Muscle layer of colon (tissue), 2 donors: ENCODE results near the gene CLDN24.

ENCODE experiments used
- H3K27ac ChIP-seq: one replicate; pipeline ENCODE4 v1.7.0; 2013; ENCODE audit warnings: low read depth, mild to moderate bottlenecking, low read length, moderate library complexity
- H3K27me3 ChIP-seq, 2 donors: one replicate each; pipeline ENCODE4 v1.7.0; 2013; ENCODE audit warnings: low read length in 2 of 2, mild to moderate bottlenecking in 2 of 2; ENCODE audit not compliant: insufficient read depth in 2 of 2, control insufficient read depth in 1 of 2
- H3K36me3 ChIP-seq: one replicate; pipeline ENCODE4 v1.7.0; 2013; ENCODE audit warnings: mild to moderate bottlenecking, low read length; ENCODE audit not compliant: insufficient read depth
- H3K4me1 ChIP-seq: one replicate; pipeline ENCODE4 v1.7.0; 2013; ENCODE audit warnings: mild to moderate bottlenecking, low read length; ENCODE audit not compliant: insufficient read depth
- H3K4me3 ChIP-seq, 2 donors: one replicate each; pipeline ENCODE4 v1.7.0; 2013; ENCODE audit warnings: low read length in 2 of 2, low read depth in 1 of 2, mild to moderate bottlenecking in 1 of 2, moderate library complexity in 1 of 2
- H3K9ac ChIP-seq: one replicate; pipeline ENCODE4 v1.7.0; 2013; ENCODE audit warnings: low read length
- H3K9me3 ChIP-seq: one replicate; pipeline ENCODE4 v1.7.0; 2013; ENCODE audit warnings: mild to moderate bottlenecking, low read length
- donor health status: abdominal sarcoma.
- donor health status: Adenocarcinoma of cecum.

Gene CLDN24

GRCh38 chr4:183355405-183355804 is 33.2 kb upstream of the CLDN24 start:
- Histone ChIP-seq H3K4me3 (no peak overlapping the region), H3K4me1 (no peaks in the 10 kb centered on the region), H3K36me3 (no peaks in the 10 kb centered on the region), H3K9me3 (no peaks in the 10 kb centered on the region), H3K27ac (no peak overlapping the region), H3K9ac (no peak overlapping the region), H3K27me3 (no peaks in the 10 kb centered on the region)

- Histone ChIP-seq H3K4me3 (no peak overlapping the region), H3K27ac (no peak overlapping the region), H3K36me3 (no peaks in the 10 kb centered on the region), H3K9me3 (no peaks in the 10 kb centered on the region), H3K4me1 (no peaks in the 10 kb centered on the region), H3K9ac (no peak overlapping the region), H3K27me3 (no peaks in the 10 kb centered on the region)
Measured at GRCh38 chr4:183354219-183354618, 32.0 kb upstream of the CLDN24 start.

GRCh38 chr4:183353557-183353956 is 31.3 kb upstream of the CLDN24 start:
- Histone ChIP-seq H3K27me3 (no peaks in the 10 kb centered on the region), H3K27ac (no peak overlapping the region), H3K36me3 (no peaks in the 10 kb centered on the region), H3K4me1 (no peaks in the 10 kb centered on the region), H3K9me3 (no peaks in the 10 kb centered on the region), H3K9ac (no peak overlapping the region), H3K4me3 (no peak overlapping the region)

- H3K27ac ChIP-seq: no peak overlapping the region
Measured at GRCh38 chr4:183352546-183352945, 30.3 kb upstream of the CLDN24 start.

GRCh38 chr4:183350317-183351071 is 28.3 kb upstream of the CLDN24 start:
- no peaks in the 10 kb centered on the region for H3K36me3 ChIP-seq
- H3K27me3 ChIP-seq: no peaks in the 10 kb centered on the region
- H3K27ac ChIP-seq: no peak overlapping the region

More at GRCh38 chr4:183352546-183352945, 30.3 kb upstream of the CLDN24 start:
- Histone ChIP-seq H3K9ac (no peak overlapping the region), H3K4me1 (no peaks in the 10 kb centered on the region), H3K9me3 (no peaks in the 10 kb centered on the region), H3K4me3 (no peak overlapping the region), H3K36me3 (no peaks in the 10 kb centered on the region), H3K27me3 (no peaks in the 10 kb centered on the region)

GRCh38 chr4:183349673-183350072 is 27.4 kb upstream of the CLDN24 start:
- no peak overlapping the region for H3K4me3 ChIP-seq
- no peak overlapping the region for H3K9ac ChIP-seq
- no peaks in the 10 kb centered on the region for H3K27me3 ChIP-seq
- no peaks in the 10 kb centered on the region for H3K4me1 ChIP-seq
- H3K36me3 ChIP-seq: no peaks in the 10 kb centered on the region
- no peak overlapping the region for H3K27ac ChIP-seq
- H3K9me3 ChIP-seq: no peaks in the 10 kb centered on the region

More at GRCh38 chr4:183350317-183351071, 28.3 kb upstream of the CLDN24 start:
- H3K9ac ChIP-seq: no peak overlapping the region
- H3K9me3 ChIP-seq: no peaks in the 10 kb centered on the region
- no peak overlapping the region for H3K4me3 ChIP-seq
- H3K4me1 ChIP-seq: no peaks in the 10 kb centered on the region

- Histone ChIP-seq H3K27me3 (no peaks in the 10 kb centered on the region), H3K27ac (no peak overlapping the region), H3K36me3 (no peaks in the 10 kb centered on the region), H3K9me3 (no peaks in the 10 kb centered on the region), H3K4me1 (no peaks in the 10 kb centered on the region), H3K4me3 (no peak overlapping the region), H3K9ac (no peak overlapping the region)
Measured at GRCh38 chr4:183348706-183349659, 26.8 kb upstream of the CLDN24 start.

- Histone ChIP-seq H3K9ac (no peak overlapping the region), H3K4me3 (no peak overlapping the region), H3K4me1 (no peaks in the 10 kb centered on the region), H3K9me3 (no peaks in the 10 kb centered on the region), H3K36me3 (no peaks in the 10 kb centered on the region), H3K27ac (no peak overlapping the region), H3K27me3 (peaks cover 0 to 5% of the 10 kb centered on the region in 2 donors)
Measured at GRCh38 chr4:183348136-183348535, 25.9 kb upstream of the CLDN24 start.

GRCh38 chr4:183347566-183347965 is 25.3 kb upstream of the CLDN24 start:
- Histone ChIP-seq H3K27me3 (peaks cover 0 to 10% of the 10 kb centered on the region in 2 donors), H3K9me3 (no peaks in the 10 kb centered on the region), H3K9ac (no peak overlapping the region), H3K36me3 (no peaks in the 10 kb centered on the region), H3K4me3 (no peak overlapping the region), H3K27ac (no peak overlapping the region), H3K4me1 (no peaks in the 10 kb centered on the region)

GRCh38 chr4:183347146-183347545 is 24.9 kb upstream of the CLDN24 start:
- Histone ChIP-seq H3K36me3 (no peaks in the 10 kb centered on the region), H3K4me1 (no peaks in the 10 kb centered on the region), H3K27me3 (peaks cover 0 to 12% of the 10 kb centered on the region in 2 donors), H3K4me3 (no peak overlapping the region), H3K27ac (no peak overlapping the region), H3K9me3 (no peaks in the 10 kb centered on the region), H3K9ac (no peak overlapping the region)

- no peaks in the 10 kb centered on the region for H3K9me3 ChIP-seq
- H3K4me1 ChIP-seq: no peaks in the 10 kb centered on the region
- peaks cover 0 to 12% of the 10 kb centered on the region in 2 donors for H3K27me3 ChIP-seq
- H3K27ac ChIP-seq: no peak overlapping the region
- H3K9ac ChIP-seq: no peak overlapping the region
- H3K36me3 ChIP-seq: no peaks in the 10 kb centered on the region
- no peak overlapping the region for H3K4me3 ChIP-seq
Measured at GRCh38 chr4:183345261-183345660, 23.0 kb upstream of the CLDN24 start.
